NCI-H2196 treated with DMSO at 0.1 percent for 48 hours (cell line): Measurements from ENCODE around the gene EVL.

ENCODE experiments used
- DNase-seq: peaks from one replicate; lab custom pipeline; 2025; ENCODE audit not compliant: unreplicated experiment; lab: John Stamatoyannopoulos, UW

The EVL gene

DNA sequence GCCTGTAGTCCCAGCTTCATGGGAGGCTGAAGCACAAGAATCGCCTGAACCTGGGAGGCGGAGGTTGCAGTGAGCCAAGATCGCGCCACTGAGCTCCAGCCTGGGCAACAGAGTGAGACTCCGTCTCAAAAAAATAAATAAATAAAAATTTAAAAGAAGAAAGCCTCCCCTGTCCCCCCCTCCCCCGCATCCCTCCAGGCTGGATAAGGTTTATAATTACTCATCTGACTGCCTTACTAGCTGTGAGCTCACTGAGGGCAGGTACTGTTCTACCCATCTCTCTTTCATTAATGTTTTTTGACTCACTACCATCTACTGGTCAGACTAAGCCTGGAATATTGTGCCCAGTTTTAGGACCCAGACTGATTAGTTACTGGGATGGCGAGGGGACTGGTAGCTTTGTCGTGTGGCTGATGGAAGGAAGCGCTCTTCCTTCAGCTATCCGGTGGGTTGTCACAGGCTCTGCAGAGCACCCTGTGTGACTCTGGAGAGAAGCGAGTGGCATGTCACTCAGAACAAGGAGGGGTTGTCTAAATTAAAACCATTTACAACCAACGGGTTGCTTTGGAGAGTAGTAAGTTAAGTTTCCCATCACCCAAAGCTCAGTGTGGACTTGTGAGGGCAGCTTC is 16.9 kb downstream of the EVL start:
- no peak for DNase-seq

DNA sequence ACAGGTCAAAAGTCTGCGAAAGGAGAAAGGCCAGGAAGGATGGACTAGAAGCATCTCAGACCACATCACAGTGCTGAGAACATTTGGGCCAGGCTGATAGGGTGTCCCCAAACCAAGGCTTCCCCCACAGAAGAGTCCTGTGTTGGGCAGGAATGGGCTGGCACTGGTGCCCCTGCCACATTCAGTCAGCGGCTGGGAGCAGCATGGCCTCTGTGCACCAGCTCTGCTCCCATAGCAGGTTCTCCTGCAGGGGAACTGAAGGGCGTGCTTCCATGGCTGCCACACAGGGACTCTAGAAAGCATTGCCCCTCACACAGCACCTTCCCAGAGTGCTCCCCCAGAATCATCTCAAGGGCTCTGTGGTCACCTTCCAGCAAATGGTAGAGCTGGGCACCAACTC is 17.5 kb downstream of the EVL start:
- no peak for DNase-seq

DNA sequence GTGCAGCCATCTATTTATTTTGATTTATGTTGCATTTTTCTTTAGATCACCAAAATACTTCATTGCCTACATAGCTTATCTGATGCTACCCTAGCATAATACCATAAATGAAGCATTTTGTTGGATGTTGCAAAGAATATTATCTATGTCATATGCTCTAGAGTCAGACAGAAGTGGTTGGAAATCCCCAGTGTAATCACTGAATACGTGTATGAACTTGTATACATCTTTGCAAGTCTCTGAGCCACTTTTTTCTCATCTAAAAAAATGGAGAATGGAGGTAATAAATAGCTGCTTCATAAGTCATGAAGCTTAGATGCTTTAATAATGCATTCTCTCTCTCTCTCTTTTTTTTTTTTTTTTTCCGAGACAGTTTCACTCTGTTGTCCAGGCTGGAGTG is 18.5 kb downstream of the EVL start:
- no peak for DNase-seq

DNA sequence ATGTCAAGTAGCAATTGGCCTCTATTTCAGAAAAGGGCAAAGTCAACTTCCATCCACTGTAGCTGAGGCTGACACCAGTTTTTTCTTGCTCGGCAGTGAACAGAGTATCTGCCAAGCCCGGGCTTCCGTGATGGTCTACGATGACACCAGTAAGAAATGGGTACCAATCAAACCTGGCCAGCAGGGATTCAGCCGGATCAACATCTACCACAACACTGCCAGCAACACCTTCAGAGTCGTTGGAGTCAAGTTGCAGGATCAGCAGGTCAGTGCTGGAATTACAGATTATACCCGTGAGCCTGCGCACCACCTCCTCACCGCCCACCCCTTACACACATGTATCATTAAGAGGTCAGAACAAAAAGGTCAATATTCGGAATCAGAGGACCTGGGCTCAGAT is 19.4 kb downstream of the EVL start:
- no peak for DNase-seq

DNA sequence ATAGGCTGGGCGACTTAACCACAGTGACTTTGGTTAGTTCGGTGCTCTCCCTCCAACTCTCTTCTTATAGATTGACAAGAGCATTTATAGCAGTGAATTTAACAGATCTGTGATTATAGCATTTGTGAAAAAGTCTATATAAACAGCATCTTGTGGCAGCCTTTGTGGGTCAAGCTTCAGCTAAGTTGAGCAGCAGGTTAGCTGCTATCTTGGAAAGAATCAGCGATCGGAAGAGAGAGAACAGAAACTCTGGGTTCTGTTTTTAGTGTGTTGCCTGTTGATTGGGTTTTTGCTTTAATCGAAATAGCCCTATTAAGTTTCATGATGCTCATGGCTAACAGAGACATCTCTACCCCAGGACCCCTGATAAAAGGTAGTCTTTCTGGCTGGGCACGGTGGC is 20.2 kb downstream of the EVL start:
- DNase-seq = no peak

DNA sequence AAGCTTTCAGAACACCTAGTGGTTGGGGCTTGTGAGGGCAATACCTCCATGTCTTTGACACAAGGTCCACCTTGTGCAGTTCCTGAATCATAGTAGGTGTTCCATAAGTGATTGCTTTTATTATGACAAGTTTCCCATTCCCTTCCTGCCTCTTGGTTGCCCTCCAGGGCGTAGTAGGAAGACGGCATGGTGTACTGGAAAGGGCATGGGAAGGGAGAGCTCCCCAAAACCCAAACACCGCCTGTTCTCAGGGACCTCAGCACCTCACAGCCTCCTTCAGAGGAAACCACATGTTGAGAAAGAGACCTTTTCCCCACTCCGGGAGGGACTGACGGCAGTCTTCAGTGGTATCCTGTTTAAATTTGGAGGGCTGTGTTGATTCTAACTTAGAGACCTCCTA is 21.1 kb downstream of the EVL start:
- no peak for DNase-seq

DNA sequence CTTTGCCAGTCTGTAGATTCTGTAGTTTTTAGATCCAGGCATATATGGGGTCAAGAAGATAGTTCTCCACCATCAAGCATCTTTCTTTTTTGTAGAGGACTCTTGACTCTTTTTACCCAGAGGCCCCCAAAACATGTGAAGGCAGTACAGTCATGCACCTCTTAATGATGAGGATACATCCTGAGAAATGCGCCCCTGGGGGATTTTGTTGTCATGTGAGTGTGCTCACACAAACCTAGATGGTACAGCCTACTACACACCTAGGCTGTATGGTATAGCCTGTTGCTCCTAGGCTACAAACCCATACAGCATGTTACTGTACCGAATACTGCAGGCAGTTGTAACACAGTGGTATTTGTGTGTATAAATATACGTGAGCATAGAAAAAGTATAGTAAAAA is 23.0 kb downstream of the EVL start:
- DNase-seq = no peak

DNA sequence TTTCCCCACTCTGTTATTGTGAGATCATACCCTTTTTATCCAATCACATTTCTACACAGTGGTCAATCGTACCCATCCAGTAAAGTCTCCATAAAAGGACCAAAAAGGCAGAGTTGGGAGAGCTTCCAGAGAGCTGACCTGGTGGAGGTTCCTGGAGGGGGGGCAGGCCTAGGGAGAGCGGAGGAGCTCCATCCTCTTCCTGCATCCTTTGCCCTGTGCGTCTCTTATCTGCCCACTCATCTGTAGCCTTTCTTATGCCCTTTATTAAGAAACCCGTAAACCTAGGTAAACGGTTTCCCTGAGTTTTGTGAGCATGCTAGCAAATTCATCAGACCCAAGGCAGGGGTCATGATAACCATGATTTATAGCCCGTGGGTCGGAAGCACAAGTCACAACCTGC is 26.2 kb downstream of the EVL start:
- DNase-seq = no peak

DNA sequence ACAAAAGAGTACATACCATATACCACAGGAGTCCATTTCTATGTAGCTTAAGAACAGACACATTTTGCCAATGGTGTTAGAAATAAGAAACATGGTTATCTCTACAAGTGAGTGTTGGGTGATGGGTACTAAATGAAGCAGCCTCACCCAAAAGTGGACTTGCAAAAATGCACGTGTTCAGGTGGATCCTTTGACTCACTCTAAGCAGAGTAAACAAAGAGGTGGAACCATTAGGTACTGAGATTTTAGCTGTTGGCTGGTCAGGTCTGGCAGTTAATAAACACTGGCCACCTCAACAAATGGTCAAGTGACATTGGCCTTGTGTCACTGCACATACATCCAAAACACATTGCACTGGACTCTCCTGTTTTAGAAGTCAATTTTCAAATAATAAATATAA is 27.6 kb downstream of the EVL start:
- DNase-seq = no peak

DNA sequence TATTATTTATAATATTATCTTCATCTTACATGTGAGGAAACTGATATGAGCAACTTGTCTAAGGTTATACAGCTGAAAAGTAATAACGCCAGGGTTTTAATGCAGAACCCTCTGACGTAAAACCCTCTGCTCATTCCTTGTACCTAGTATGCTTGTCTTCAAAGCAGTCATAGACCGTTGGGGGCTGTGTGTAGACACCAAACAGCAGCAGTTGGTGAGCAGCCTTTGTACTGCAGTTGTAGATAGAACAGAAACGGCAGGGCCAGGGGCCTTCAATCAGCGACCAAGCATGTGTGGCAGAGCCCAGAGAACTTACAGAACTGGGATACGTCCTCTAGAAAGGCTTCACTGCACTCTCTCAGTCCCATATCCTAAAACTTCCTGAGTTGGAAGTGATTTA is 28.1 kb downstream of the EVL start:
- DNase-seq = no peak

DNA sequence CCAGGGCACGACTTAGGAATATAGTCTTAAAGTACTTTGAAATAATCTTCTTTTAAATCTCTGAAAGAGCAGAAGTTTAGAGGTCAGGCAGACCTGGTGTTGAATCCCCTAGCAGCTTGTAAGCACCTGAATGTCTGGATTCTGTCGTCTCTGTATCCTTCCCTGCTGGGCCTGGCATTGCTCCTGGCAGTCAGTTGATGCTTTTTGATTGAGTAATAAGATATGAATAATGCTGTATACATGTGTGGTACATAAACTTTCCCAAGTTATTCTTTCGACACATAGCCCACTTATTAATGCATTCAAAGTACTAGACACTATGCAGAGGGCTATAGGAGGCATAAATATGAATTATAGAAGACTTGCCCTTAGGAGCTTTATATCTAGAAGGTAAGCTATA is 31.4 kb downstream of the EVL start:
- no peak for DNase-seq

DNA sequence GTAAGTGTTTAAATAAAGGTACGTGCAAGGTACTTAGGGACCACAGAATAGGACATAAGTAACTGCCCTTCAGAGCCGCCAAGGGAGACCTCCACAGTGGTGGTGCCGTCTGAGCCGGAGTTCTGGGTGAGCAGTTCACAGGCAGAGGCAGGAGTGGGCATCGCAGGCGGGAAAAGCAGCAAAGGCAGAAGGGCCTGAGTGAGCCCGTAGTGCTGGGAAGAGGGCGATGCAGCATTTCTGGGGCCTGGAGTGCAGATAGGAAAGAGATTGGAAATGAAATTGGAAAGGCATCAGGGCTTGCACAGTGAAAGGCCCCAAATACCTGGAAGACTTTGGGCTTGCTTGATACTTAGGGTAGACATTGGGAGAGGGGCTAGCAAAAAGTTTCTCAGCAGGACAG is 32.9 kb downstream of the EVL start:
- DNase-seq = no peak

DNA sequence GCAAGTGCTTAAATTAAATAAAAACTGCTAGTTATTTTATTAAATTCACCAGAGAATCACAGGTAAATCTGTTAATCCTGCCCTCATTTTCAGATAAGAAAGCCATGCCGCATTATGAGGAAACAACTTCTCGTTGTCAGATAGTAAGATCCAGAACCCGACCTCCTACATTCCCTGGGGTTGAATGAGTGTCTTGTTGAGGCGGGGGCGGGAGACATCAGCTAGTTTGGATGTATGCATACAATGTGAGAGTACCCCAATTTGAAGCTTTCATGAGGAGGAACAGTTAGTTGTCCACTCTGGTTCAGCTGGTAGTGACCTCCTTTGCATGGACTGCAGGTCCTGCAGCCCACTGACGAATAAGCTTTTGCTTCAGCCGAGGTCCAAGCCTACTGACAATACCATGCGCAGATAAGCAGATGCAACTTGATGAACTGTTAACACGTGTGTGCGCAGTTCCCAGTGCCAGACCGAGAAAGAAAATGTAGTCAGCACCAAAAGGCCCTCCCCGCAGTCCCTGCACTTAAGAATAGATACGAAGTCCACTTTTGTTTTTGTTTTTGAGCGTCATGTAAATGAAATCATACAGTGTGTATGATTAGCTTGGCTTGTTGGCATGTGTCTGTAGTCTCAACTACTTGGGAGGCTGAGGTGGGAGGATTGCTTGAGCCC is 34.9 kb downstream of the EVL start:
- no peak for DNase-seq

DNA sequence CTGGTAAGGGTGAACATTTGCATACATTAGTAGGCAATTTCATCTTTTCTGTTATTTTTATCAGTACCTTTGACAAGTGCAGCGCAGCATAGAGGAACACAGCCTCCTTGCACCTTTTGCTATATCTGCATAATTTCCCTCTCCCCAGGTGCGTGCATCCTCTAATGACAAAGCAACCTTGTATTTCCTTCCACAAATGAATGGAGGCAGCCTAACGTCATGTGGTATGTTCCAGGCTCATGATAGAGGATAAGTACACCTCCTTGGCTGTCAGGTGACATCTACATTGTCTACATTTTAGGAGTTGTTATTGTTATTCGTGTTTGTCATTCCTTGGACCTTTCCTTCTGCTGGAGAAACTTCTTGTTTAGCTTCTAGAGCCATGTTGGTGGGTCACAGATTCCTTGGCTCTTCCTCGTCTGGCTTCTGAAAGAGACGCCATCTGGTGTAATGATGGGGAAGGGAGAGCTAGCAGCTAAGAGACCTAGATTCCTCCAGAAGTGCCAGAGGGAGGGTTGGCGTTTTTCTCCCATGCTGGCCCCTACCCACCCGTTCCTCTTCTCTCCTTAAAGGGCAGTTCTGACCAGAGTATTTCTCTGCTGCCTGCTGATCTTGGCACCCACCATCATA is 37.0 kb downstream of the EVL start:
- DNase-seq = no peak

DNA sequence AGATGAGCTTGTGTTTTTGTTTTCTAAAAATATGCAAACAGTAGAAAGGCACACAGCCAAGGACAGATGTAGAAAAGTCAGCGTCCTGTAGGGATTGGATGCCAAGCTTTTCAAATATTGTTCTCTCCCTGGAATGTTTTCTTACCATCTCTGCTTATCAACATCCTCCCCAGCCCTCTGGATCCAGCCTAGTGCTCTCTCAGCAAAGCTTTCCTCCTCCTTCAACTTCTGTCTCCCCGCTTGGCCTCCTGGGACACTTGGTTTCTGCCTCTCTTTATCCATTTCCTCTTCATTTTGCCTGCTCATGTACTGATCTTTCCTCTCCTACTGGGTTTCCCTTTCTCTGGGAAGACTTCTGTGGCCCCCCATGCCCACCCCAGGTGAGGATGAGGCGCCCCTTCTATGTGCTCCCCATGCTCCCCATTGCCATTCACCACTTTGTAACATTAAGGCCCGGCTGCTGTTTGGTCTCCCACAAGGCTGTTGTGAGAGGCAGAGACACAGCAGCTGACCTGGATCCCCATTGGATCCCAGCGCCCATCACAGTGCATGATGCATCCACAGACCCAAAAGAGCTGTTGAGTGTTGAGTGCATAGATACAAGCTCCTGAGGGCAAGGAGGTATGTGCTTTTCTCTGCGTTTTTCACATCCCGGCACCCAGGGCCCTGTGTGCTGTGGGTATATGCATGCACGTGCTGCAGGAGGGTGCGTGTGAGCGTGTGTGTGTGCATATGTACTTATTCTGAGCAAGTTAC is 38.2 kb downstream of the EVL start:
- no peak for DNase-seq

DNA sequence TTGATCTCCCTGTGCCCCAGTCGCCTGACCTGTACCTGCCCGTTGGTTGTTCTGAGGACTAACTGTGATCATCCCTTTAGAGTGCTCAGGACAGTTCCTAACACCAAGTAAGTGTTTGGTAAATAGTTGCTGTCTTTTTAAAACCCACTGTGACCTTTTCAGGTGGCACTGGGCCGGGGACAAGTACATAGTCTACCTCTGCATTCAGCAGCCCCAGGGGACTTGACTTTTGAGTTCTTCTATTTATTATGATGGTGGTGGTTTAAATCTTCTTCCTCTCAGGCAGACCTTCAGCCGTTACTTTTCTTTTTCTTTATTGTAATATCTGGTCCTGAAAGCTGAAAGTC is 38.8 kb downstream of the EVL start:
- DNase-seq = no peak

DNA sequence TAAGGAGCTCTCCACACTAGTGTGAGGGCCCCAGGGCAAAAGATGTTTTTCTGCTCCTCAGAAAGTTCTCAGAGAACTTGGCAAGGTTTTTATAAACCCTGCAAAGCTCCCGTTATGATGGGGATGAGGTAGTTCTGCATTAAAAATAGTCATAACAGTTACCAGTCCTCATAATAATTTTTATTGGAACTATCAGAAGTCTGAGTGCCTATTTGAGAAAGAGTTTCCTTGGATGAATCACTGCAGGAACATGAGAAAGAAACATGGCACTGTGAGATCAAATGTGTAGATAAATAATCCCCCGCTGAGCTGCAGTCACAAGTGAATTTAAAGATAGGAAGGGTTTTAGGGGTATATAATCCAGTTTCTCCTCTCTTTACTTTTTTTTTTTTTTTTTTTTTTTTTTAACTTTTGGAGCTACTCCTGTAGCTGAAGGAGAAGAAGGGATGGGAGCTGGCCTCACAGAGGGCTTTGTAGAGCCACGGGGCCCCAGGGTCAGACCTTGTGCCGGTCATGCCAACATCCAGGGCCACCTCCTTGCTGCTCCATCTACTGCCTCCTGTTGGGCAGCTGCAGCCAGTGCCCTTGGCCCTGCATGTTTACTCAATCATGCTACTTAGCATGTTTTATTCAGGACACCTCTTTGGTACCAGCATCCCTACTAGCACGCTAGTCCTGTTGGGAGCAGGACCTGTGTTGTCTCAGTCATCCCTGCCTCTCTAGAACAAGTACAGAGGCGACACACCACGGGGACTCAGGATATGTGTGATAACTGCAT is 39.5 kb downstream of the EVL start:
- no peak for DNase-seq

DNA sequence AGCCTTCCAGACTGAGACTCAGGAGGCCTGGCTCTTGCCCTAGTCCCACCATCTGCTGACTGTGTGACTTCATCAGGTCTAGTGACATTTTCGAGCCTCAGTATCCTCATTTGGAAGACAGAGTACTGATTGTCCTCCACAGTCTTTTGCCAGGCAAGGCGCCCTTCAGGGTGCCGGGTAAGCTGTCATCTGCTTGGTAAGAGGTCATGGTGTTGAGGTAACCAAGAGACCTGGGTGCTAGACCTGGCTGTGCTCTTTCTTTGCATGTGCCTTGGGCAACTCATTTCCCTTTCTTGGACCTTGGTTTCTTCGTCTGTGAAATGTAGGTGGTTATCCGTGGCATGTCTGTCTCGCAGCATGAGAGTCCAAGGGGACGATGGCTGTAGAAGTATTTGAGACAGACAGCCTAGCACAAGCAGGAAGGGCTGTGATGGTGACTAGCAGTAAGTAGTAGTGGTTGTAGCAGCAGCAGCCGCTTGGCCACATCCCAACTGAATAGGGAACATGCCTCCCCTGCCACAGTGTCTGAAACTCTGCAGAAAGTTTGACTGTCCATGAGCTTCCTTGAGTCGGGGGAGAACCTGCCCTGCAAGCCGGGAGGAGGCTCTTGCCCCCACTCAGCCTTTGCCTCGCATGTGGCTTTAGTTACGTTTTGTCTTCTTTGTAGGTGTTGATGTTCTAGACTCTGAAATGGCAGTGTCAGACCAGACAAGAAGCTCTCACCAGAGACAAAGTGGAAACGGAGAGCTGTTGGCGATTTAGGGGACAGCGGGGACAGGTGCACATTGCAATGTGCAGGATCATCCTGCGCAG is 40.3 kb downstream of the EVL start:
- DNase-seq = no peak

DNA sequence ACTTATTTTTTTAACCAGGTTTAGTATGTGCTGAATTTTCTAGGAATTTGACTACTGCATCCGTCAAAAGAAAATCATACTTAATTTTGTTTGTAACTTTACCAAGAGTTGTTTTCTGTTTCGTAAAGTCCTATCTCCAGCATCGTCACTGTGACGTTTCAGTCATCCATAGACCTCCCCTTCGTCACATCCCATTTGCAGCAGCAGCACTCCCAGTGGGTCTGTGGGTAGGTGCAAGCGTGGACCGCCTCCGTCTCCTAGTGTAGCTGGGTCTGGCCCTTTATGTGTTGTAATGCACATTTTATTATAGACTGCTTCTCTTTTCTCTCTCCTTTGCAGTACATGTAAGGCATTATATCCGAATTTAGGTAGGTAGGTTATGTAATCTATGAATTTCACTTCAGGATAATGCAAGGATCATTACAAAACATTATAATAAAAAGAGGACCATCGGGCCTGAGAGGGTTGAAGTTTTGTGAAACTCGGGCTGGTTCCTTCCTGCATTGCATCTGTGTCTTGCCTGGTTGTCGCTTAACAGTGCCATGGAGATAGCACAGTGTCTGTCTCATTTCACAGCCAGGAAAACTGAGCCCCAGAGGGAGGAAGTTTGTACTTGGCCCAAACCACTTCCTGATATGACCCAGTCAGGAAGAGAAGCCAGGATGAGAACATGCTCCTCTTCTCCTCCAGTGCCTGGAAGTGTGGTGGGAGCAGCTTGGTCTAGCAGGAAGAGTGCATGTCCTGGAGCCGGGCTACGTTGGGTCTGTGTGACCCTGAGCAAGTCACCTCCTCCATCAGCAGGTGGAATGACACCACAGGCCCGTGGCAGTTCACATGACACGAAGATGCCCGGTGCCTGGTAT is 41.3 kb downstream of the EVL start:
- DNase-seq = no peak

DNA sequence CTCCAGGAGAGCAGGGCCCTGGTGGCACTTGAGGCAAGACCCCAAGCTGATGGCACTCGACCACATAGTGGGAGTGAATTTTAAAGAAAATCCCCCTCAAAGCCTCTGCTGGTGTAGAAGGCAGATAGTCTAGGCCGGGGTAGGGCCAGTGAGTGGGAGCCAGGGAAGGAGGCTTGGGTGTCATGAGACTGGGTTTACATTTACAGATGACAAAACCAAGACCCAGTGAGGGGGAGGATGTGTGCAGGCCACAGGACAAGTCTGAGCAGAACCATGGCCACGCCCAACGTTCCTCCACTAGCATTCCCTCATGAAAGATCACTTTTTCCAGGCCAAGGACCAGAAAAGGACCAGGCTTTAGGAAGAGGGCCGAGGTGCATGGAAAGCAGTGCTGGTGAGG is 42.0 kb downstream of the EVL start:
- no peak for DNase-seq
